K562 (cell line): ENCODE measurements around the gene POLN. TPM values are rescaled to one million over a fixed set of nuclear protein-coding genes. Genes with fewer than 3 reads are reported as not detected.

Experiments
- ATAC-seq: fragments of 200-7000 bp; cut with Tn5 transposase; 3 replicates; pipeline ENCODE4 v1.9.1; 2020; ENCODE audit warnings: moderate library complexity
- BruUV-seq: library from RNA; stranded (reverse); fragments of 400-500 nt; replicated peaks from 2 replicates; lab custom pipeline; 2021; lab: Mats Ljungman, UMichigan
- CTCF ChIA-PET: fragments of 300-600 bp; formaldehyde crosslinking; extraction: SDS; loops from one replicate; lab custom pipeline; 2021; ENCODE audit warnings: low intra/inter-chr PET ratio; lab: Yijun Ruan, JAX
- POLR2A ChIA-PET: fragments of 300-600, 350-650 bp; sonication (Branson Sonifier 250); formaldehyde crosslinking; extraction: SDS; loops from one replicate; lab custom pipeline; 2021; ENCODE audit warnings: antibody characterized with exemption, inconsistent platforms; lab: Yijun Ruan, JAX
- DNase-seq, 4 experiments: peaks; one replicate each; pipeline versions ENCODE4 v3.0.0 to v3.0.0-alpha.2; 2011 to 2018; ENCODE audit warnings: low spot score in 3 of 4, mixed read lengths in 3 of 4; ENCODE audit errors: extremely low read depth in 1 of 4
- FAIRE-seq: peaks from 2 replicates; lab custom pipeline; 2011; peaks lifted over from hg19 to GRCh38; lab: Jason Lieb, UNC
- H2AFZ ChIP-seq: 2 replicates; pipeline ENCODE4 v1.6.0; 2011; ENCODE audit warnings: low read depth, low read length, control low read depth, inconsistent platforms
- H3K27ac ChIP-seq: fragments of 200-600 bp; 3 replicates; pipeline ENCODE4 v1.8.0; 2011; ENCODE audit warnings: low read depth, mild to moderate bottlenecking, control low read depth, inconsistent platforms, low read length, moderate library complexity, mixed read lengths; ENCODE audit errors: extremely low read depth
- H3K27me3 ChIP-seq, 2 experiments: fragments of 300-600 bp in 1 of 2; 2 replicates in 1 of 2; 3 replicates in 1 of 2; pipeline versions ENCODE4 v1.6.0 to v1.8.0; 2011; ENCODE audit warnings: inconsistent platforms in 2 of 2, low read length in 2 of 2, mild to moderate bottlenecking in 1 of 2, mixed read lengths in 1 of 2, moderate library complexity in 1 of 2; ENCODE audit not compliant: control insufficient read depth in 2 of 2, insufficient read depth in 2 of 2
- H3K36me3 ChIP-seq: fragments of 300-600 bp; 3 replicates; pipeline ENCODE4 v1.8.0; 2011; ENCODE audit warnings: mild to moderate bottlenecking, low read length, inconsistent platforms; ENCODE audit not compliant: control insufficient read depth, insufficient read depth
- H3K4me1 ChIP-seq, 2 experiments: fragments of 200-600 bp in 1 of 2; replicated peaks in 1 of 2; 2 replicates in 1 of 2; 3 replicates in 1 of 2; pipeline versions ENCODE4 v1.5.1 to v1.8.0; 2011; ENCODE audit warnings: inconsistent platforms in 2 of 2, low read length in 2 of 2, mild to moderate bottlenecking in 1 of 2, mixed read lengths in 1 of 2, moderate library complexity in 1 of 2; ENCODE audit not compliant: control insufficient read depth in 2 of 2, insufficient read depth in 2 of 2
- H3K4me2 ChIP-seq: 2 replicates; pipeline ENCODE4 v1.6.1; 2011; ENCODE audit warnings: low read length, control low read depth, inconsistent platforms, mixed read lengths; ENCODE audit not compliant: insufficient read depth
- H3K4me3 ChIP-seq: fragments of 200-600 bp; sonication (generic), shearing (Covaris generic); 2 replicates; pipeline ENCODE4 v1.5.1; 2016; ENCODE audit warnings: control low read depth, inconsistent platforms
- H3K79me2 ChIP-seq: fragments of 200-600 bp; 3 replicates; pipeline ENCODE4 v1.8.0; 2011; ENCODE audit warnings: low read length, inconsistent platforms; ENCODE audit not compliant: control insufficient read depth, insufficient read depth
- H3K9ac ChIP-seq, 2 experiments: 2 replicates each; pipeline versions ENCODE4 v1.6.0 to v1.6.1; 2011; ENCODE audit warnings: low read depth in 2 of 2, low read length in 2 of 2, control low read depth in 1 of 2, inconsistent platforms in 1 of 2, mild to moderate bottlenecking in 1 of 2, mixed read lengths in 1 of 2; ENCODE audit not compliant: insufficient read depth in 1 of 2
- H3K9me1 ChIP-seq: one replicate; pipeline ENCODE4 v1.6.0; 2011; ENCODE audit warnings: inconsistent platforms, mild to moderate bottlenecking, low read length, moderate library complexity; ENCODE audit not compliant: control insufficient read depth, insufficient read depth
- H3K9me3 ChIP-seq: replicated peaks from 2 replicates; pipeline ENCODE4 v1.5.1; 2011; ENCODE audit warnings: low read depth, low read length, inconsistent platforms; ENCODE audit not compliant: control insufficient read depth, insufficient read depth
- H4K20me1 ChIP-seq: replicated peaks from 2 replicates; pipeline ENCODE4 v1.6.1; 2011; ENCODE audit warnings: low read length, inconsistent platforms, mixed read lengths; ENCODE audit not compliant: control insufficient read depth, insufficient read depth
- CC2D1A ChIP-seq: fragments of 450-650 bp; IDR thresholded peaks from 2 replicates; pipeline ENCODE4 v1.6.1; 2017; ENCODE audit warnings: mild to moderate bottlenecking
- FOXM1 ChIP-seq, 2 experiments: fragments of 450-650 bp in 1 of 2; sonication (generic) in 1 of 2; formaldehyde crosslinking in 1 of 2; IDR thresholded peaks; 2 replicates each; pipeline versions ENCODE4 v1.6.1 to v1.9.0; 2017 to 2022; ENCODE audit warnings: low read depth in 2 of 2, mild to moderate bottlenecking in 2 of 2, missing genetic modification reagents in 1 of 2, moderate library complexity in 1 of 2
- ILK ChIP-seq: fragments of 450-650 bp; IDR thresholded peaks from 2 replicates; pipeline ENCODE4 v1.6.1; 2016; ENCODE audit warnings: missing genetic modification characterization, low read depth, mild to moderate bottlenecking, missing compliant biosample characterization, moderate library complexity, borderline replicate concordance
- L3MBTL2 ChIP-seq: fragments of 450-650 bp; IDR thresholded peaks from 2 replicates; pipeline ENCODE4 v1.6.1; 2016; ENCODE audit warnings: mild to moderate bottlenecking, moderate library complexity
- NFE2 ChIP-seq: IDR thresholded peaks from 2 replicates; pipeline ENCODE4 v1.6.1; 2014; ENCODE audit warnings: antibody characterized with exemption, low read depth
- PHF8 ChIP-seq: fragments of 200-600 bp; sonication (generic); IDR thresholded peaks from 2 replicates; pipeline ENCODE4 v1.6.1; 2012; ENCODE audit warnings: mixed run types, mild to moderate bottlenecking, inconsistent platforms, low read length, moderate library complexity, borderline replicate concordance
- RBM25 ChIP-seq: fragments of 200-400 bp; formaldehyde crosslinking; IDR thresholded peaks from 2 replicates; pipeline ENCODE4 v1.6.1; 2018; ENCODE audit warnings: low read length, low read depth, moderate library complexity; ENCODE audit not compliant: severe bottlenecking
- SPI1 ChIP-seq: IDR thresholded peaks from 2 replicates; pipeline ENCODE4 v1.6.1; 2011; ENCODE audit warnings: low read depth, low read length, control low read depth, borderline replicate concordance
- ZNF143 ChIP-seq: sonication (generic); formaldehyde crosslinking; IDR thresholded peaks from 2 replicates; pipeline ENCODE4 v1.9.0; 2022; ENCODE audit warnings: mild to moderate bottlenecking, missing genetic modification reagents
- ZNF316 ChIP-seq: fragments of 450-650 bp; IDR thresholded peaks from 2 replicates; pipeline ENCODE4 v1.6.1; 2016
- WGBS: fragments of 100-300 bp; shearing (Covaris generic); methylation state at CpG from one replicate; pipeline ENCODE4 v1.1.6; 2016; ENCODE audit warnings: low coverage, mixed read lengths; ENCODE audit not compliant: insufficient coverage; ENCODE audit errors: missing lambda C conversion rate; 5-methylcytosine and 5-hydroxymethylcytosine counted together
- in situ Hi-C: fragments of 300-500 bp; cut with MboI; formaldehyde crosslinking; loops from 4 replicates; pipeline ENCODE4 v1.15.0; 2018; ENCODE audit warnings: inconsistent platforms, mixed read lengths
- intact Hi-C: fragments of 100-400 bp; cut with micrococcal nuclease; formaldehyde crosslinking; loops from 2 replicates; pipeline ENCODE4 v1.14.2; 2022
- polyA plus RNA-seq, 8 experiments: library from polyadenylated mRNA; depleted of rRNA in 4 of 8; stranded (reverse) in 5 of 8; unstranded in 3 of 8; fragments of >200 nt; fragmentation: Nextera tagmentation in 2 of 8; fragmentation: Illumina TruSeq in 1 of 8; extraction: Ambion mirVana in 2 of 8; extraction: Trizol in 1 of 8; gene quantifications; 2 replicates each; pipeline versions ENCODE4 v1.2.1 to v1.2.3, GENCODE V29; 2011 to 2014; ENCODE audit warnings: inconsistent platforms in 1 of 8, missing spikeins in 1 of 8
- total RNA-seq, 7 experiments: library from RNA; depleted of rRNA in 6 of 7; stranded (reverse); fragments of >200 nt in 6 of 7; fragmentation: Illumina TruSeq in 2 of 7; extraction: Trizol in 2 of 7; gene quantifications; 2 replicates each; pipeline versions ENCODE4 v1.2.1 to v1.2.3, GENCODE V29; 2011 to 2021; ENCODE audit warnings: low replicate concordance in 1 of 7
- TF ChIP-seq, protein P1 (sequence below): sonication (generic); formaldehyde crosslinking; IDR thresholded peaks from 2 replicates; pipeline ENCODE4 v1.8.0; 2022; ENCODE audit warnings: missing genetic modification reagents, mild to moderate bottlenecking, moderate library complexity, borderline replicate concordance
- TF ChIP-seq, protein P2 (sequence below), 2 experiments: fragments of 150-350 bp in 1 of 2; IDR thresholded peaks; 2 replicates each; pipeline ENCODE4 v1.6.1; 2012 to 2016; ENCODE audit warnings: low read depth in 2 of 2, low read length in 2 of 2, mild to moderate bottlenecking in 1 of 2, moderate library complexity in 1 of 2
- TF ChIP-seq, protein P3 (sequence below): fragments of 250-450 bp; sonication (Bioruptor Pico); IDR thresholded peaks from 2 replicates; pipeline ENCODE4 v1.4.0; 2020; ENCODE audit warnings: mild to moderate bottlenecking, moderate library complexity, borderline replicate concordance

Gene POLN
- total and polyA plus RNA-seq, 9 of the 15 experiments (the other 6 are each of a cell fraction or from before 2014, with no cell fraction given), result 0.08 to 0.91 (median 0.32) TPM

DNA sequence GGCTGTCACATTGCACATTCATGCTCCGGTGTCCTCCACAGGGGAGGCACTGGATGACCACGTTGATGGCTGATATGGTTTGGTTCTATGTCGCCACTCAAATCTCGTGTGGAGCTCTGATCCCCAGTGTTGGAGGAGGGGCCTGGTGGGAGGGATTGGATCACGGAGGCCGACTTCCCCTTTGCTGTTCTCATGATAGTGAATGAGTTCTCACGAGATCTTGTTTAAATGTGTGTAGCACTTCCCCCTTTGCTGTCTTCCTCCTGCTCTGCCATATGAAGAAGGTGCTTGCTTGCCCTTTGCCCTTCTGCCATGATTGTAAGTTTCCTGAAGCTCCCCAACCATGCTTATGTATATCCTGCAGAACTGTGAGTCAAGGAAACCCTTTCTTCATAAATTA is 205.1 kb downstream of the POLN start:
- ChIA-PET POLR2A (interaction anchor here (0.7 to 1.2 kb wide), 3 partner anchors 9 to 27 kb away, joined by 4 to 8 read pairs (median 4); no protein-coding TSS in a partner anchor), CTCF (no interaction called here)
- 0 out of 3 replicates have a peak overlapping the region, but pooled peaks have one; percentile 2 for H3K27ac ChIP-seq
- no peaks in the 10 kb centered on the region for H3K9me1 ChIP-seq
- H3K9ac ChIP-seq, result peak overlapping the region in 1 of 2 experiments; percentile 59; a peak in 1 of 4 replicates
- no peak overlapping the region for H3K4me3 ChIP-seq
- H3K27me3 ChIP-seq, result peaks cover 0 to 7% of the 10 kb centered on the region in 2 experiments; a peak in 1 of 5 replicates
- peak overlapping the region; percentile 68 for H3K4me2 ChIP-seq
- H3K79me2 ChIP-seq, result no peaks in the 10 kb centered on the region
- peak; percentile 78 for ATAC-seq
- intact Hi-C loops (no loop called here), in situ Hi-C loops (no loop called here)
- DNase-seq, result peak in 2 of 4 experiments; percentile 41 to 53
- H3K4me1 ChIP-seq, result peaks cover 3 to 15% of the 10 kb centered on the region in 2 experiments; a peak in 2 of 5 replicates
- BruUV-seq, result no TSS peak
- no peaks in the 10 kb centered on the region for H3K36me3 ChIP-seq
- H4K20me1 ChIP-seq, result no peaks in the 10 kb centered on the region
- H3K9me3 ChIP-seq, result no peaks in the 10 kb centered on the region
- FAIRE-seq, result peak; percentile 94
- H2AFZ ChIP-seq, result peak overlapping the region; percentile 97
- WGBS, result 26% methylated on average over 7 of the region's 7 CpGs
- TF ChIP-seq FOXM1 (IDR thresholded peaks at IDR 0.05; ENCODE audit: low read depth) (0 out of 2 replicates have a peak, but pooled peaks have one; percentile 41), FOXM1 (CRISPR knock-in tag; IDR thresholded peaks at IDR 0.05; ENCODE audit: low read depth) (no peak), RBM25 (peak; percentile 8), ZNF143 (CRISPR knock-in tag) (0 out of 2 replicates have a peak, but pooled peaks have one; percentile 20), ILK (tag) (no peak), L3MBTL2 (peak; percentile 37; the same call in 1 of the 2 replicates), SPI1 (peak; percentile 96), PHF8 (peak; percentile 22; the same call in 1 of the 2 replicates), CC2D1A (peak; percentile 70; the same call in 1 of the 2 replicates), NFE2 (no peak), ZNF316 (no peak)
- TF ChIP-seq, protein P1, sequence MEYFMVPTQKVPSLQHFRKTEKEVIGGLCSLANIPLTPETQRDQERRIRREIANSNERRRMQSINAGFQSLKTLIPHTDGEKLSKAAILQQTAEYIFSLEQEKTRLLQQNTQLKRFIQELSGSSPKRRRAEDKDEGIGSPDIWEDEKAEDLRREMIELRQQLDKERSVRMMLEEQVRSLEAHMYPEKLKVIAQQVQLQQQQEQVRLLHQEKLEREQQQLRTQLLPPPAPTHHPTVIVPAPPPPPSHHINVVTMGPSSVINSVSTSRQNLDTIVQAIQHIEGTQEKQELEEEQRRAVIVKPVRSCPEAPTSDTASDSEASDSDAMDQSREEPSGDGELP, result no peak
- TF ChIP-seq, protein P2, sequence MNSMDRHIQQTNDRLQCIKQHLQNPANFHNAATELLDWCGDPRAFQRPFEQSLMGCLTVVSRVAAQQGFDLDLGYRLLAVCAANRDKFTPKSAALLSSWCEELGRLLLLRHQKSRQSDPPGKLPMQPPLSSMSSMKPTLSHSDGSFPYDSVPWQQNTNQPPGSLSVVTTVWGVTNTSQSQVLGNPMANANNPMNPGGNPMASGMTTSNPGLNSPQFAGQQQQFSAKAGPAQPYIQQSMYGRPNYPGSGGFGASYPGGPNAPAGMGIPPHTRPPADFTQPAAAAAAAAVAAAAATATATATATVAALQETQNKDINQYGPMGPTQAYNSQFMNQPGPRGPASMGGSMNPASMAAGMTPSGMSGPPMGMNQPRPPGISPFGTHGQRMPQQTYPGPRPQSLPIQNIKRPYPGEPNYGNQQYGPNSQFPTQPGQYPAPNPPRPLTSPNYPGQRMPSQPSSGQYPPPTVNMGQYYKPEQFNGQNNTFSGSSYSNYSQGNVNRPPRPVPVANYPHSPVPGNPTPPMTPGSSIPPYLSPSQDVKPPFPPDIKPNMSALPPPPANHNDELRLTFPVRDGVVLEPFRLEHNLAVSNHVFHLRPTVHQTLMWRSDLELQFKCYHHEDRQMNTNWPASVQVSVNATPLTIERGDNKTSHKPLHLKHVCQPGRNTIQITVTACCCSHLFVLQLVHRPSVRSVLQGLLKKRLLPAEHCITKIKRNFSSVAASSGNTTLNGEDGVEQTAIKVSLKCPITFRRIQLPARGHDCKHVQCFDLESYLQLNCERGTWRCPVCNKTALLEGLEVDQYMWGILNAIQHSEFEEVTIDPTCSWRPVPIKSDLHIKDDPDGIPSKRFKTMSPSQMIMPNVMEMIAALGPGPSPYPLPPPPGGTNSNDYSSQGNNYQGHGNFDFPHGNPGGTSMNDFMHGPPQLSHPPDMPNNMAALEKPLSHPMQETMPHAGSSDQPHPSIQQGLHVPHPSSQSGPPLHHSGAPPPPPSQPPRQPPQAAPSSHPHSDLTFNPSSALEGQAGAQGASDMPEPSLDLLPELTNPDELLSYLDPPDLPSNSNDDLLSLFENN (IDR thresholded peaks at IDR 0.05; ENCODE audit: low read depth in 2 of 2, low read length in 2 of 2), result no peak
- TF ChIP-seq, protein P3, sequence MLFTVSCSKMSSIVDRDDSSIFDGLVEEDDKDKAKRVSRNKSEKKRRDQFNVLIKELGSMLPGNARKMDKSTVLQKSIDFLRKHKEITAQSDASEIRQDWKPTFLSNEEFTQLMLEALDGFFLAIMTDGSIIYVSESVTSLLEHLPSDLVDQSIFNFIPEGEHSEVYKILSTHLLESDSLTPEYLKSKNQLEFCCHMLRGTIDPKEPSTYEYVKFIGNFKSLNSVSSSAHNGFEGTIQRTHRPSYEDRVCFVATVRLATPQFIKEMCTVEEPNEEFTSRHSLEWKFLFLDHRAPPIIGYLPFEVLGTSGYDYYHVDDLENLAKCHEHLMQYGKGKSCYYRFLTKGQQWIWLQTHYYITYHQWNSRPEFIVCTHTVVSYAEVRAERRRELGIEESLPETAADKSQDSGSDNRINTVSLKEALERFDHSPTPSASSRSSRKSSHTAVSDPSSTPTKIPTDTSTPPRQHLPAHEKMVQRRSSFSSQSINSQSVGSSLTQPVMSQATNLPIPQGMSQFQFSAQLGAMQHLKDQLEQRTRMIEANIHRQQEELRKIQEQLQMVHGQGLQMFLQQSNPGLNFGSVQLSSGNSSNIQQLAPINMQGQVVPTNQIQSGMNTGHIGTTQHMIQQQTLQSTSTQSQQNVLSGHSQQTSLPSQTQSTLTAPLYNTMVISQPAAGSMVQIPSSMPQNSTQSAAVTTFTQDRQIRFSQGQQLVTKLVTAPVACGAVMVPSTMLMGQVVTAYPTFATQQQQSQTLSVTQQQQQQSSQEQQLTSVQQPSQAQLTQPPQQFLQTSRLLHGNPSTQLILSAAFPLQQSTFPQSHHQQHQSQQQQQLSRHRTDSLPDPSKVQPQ, result no peak
